ENCODE results near the gene CD101. TPM values are rescaled to one million over a fixed set of nuclear protein-coding genes. Genes with fewer than 3 reads are reported as not detected.

CD101 gene
- total RNA-seq, 1 donor: 11.4 TPM

GRCh38 chr1:116981521-116982037 is 20.0 kb upstream of the CD101 start:
- Histone ChIP-seq H3K4me3 (ENCODE audit: low read length) (no peak overlapping the region), H3K4me1 (ENCODE audit: insufficient read depth, low read length) (peaks cover 2% of the 10 kb centered on the region), H3K27me3 (ENCODE audit: insufficient read depth, low read length) (no peaks in the 10 kb centered on the region), H3K9me3 (ENCODE audit: low read depth, low read length) (no peaks in the 10 kb centered on the region)

DNA sequence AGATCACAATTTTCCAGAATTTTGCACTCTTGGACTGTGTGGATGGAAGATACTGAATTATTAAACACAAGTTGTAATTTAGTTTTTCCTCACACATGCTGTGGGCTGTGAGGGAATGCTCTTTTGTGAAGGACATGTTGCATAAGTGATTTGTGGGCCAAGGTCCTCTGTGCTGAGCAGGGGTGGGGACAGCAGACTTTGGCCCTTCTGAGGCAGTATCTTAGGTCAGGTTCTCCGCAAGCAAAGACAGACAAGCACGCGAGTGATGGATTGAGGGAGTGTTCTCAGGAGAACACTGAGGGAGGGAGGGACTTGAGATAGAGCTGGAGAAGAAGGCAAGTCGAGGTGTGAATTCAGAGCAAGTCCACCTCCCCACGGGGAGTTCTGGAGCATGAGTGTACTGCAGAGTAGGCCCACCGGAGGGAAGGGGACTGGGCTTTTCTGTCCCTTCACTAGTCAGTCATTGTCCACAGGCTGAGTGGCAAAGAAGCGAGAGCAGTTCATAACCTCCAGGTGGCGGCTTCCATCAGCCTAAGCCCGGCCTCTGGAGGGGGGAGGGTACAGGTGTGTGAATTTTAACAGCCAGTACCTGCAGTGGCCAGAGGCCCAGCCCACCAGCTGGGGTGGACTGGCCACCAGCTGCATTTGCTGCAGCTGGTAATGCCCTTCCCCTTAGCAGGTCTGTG is 19.1 kb upstream of the CD101 start:
- peaks cover 9% of the 10 kb centered on the region for H3K4me1 ChIP-seq (ENCODE audit: insufficient read depth, low read length)
- H3K4me3 ChIP-seq (ENCODE audit: low read length): no peak overlapping the region
- H3K9me3 ChIP-seq (ENCODE audit: low read depth, low read length): no peaks in the 10 kb centered on the region
- H3K27me3 ChIP-seq (ENCODE audit: insufficient read depth, low read length): no peaks in the 10 kb centered on the region

DNA sequence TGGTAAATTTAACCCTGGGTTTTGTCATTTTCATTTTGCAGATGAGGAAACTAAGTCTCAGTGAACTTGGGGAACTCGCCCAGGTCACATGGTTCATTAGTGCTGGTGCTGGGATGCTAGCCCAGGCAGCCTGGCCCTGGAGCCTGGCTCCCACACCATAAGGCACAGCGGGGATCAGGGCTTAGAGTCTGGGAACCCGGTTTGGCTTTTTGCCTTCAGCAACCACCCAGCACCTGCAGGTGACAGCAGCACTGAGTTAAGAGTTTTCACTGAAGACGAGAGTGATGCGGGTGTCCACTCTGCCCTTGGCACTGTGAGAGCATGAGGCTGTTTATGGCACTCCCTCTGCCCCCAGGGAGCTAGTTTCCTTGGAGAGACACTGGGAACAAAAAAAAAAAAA is 18.4 kb upstream of the CD101 start:
- no peak overlapping the region for H3K4me3 ChIP-seq (ENCODE audit: low read length)
- H3K4me1 ChIP-seq (ENCODE audit: insufficient read depth, low read length): peaks cover 13% of the 10 kb centered on the region

GRCh38 chr1:116983678-116984077 is 17.9 kb upstream of the CD101 start:
- Histone ChIP-seq H3K4me3 (ENCODE audit: low read length) (no peak overlapping the region), H3K9me3 (ENCODE audit: low read depth, low read length) (no peaks in the 10 kb centered on the region), H3K27me3 (ENCODE audit: insufficient read depth, low read length) (no peaks in the 10 kb centered on the region), H3K4me1 (ENCODE audit: insufficient read depth, low read length) (peaks cover 13% of the 10 kb centered on the region)

More for the DNA sequence above, 18.4 kb upstream of the CD101 start:
- Histone ChIP-seq H3K27me3 (ENCODE audit: insufficient read depth, low read length) (no peaks in the 10 kb centered on the region), H3K9me3 (ENCODE audit: low read depth, low read length) (no peaks in the 10 kb centered on the region)

- no peaks in the 10 kb centered on the region for H3K27me3 ChIP-seq (ENCODE audit: insufficient read depth, low read length)
- H3K4me1 ChIP-seq (ENCODE audit: insufficient read depth, low read length): peaks cover 19% of the 10 kb centered on the region
- no peaks in the 10 kb centered on the region for H3K9me3 ChIP-seq (ENCODE audit: low read depth, low read length)
- no peak overlapping the region for H3K4me3 ChIP-seq (ENCODE audit: low read length)
Measured at GRCh38 chr1:116984406-116985160, 17.0 kb upstream of the CD101 start.

GRCh38 chr1:116986421-116987255 is 14.9 kb upstream of the CD101 start:
- peaks cover 40% of the 10 kb centered on the region for H3K4me1 ChIP-seq (ENCODE audit: insufficient read depth, low read length)
- no peaks in the 10 kb centered on the region for H3K9me3 ChIP-seq (ENCODE audit: low read depth, low read length)
- no peaks in the 10 kb centered on the region for H3K27me3 ChIP-seq (ENCODE audit: insufficient read depth, low read length)
- H3K4me3 ChIP-seq (ENCODE audit: low read length): peak overlapping the region; percentile 1

DNA sequence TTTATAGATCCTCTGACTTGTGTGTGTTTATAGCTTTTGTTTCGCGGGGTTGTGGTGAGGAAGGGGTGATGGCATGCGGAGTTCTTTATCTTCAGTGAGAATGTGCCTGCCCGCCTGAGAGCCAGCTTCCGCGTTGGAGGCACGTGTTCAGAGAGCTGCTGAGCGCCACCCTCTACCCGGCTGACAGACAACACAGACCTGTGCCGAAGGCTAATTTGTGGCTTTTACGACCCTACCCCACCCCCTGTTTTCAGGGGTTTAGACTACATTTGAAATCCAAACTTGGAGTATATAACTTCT is 14.4 kb upstream of the CD101 start:
- Histone ChIP-seq H3K9me3 (ENCODE audit: low read depth, low read length) (no peaks in the 10 kb centered on the region), H3K4me3 (ENCODE audit: low read length) (no peak overlapping the region), H3K27me3 (ENCODE audit: insufficient read depth, low read length) (no peaks in the 10 kb centered on the region), H3K4me1 (ENCODE audit: insufficient read depth, low read length) (peaks cover 45% of the 10 kb centered on the region)

- Histone ChIP-seq H3K4me3 (ENCODE audit: low read length) (no peak overlapping the region), H3K27me3 (ENCODE audit: insufficient read depth, low read length) (no peaks in the 10 kb centered on the region), H3K4me1 (ENCODE audit: insufficient read depth, low read length) (peaks cover 54% of the 10 kb centered on the region), H3K9me3 (ENCODE audit: low read depth, low read length) (no peaks in the 10 kb centered on the region)
Measured at GRCh38 chr1:116988248-116988647, 13.3 kb upstream of the CD101 start.

DNA sequence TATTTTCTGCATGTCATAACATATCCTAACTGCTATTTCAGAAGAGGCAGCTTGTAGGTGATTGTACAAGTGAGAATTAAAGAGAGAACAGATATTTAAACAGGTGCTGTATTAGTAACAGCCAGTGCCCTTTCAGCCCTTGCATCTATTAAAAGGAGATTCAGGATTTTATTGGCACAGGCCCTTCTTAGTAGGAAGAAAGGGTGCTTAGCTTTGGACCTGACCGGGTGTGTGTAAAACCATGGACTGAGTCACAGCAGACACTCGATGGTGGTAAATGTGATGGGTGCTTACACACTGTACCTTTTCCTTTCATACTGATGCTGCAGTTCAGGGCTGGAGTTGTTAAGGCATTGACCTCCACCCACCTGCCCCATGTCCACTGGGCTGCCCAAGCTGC is 12.7 kb upstream of the CD101 start:
- Histone ChIP-seq H3K4me3 (ENCODE audit: low read length) (no peak overlapping the region), H3K27me3 (ENCODE audit: insufficient read depth, low read length) (no peaks in the 10 kb centered on the region), H3K9me3 (ENCODE audit: low read depth, low read length) (no peaks in the 10 kb centered on the region), H3K4me1 (ENCODE audit: insufficient read depth, low read length) (peaks cover 58% of the 10 kb centered on the region)

GRCh38 chr1:116989835-116990234 is 11.7 kb upstream of the CD101 start:
- H3K4me3 ChIP-seq (ENCODE audit: low read length): no peak overlapping the region
- H3K27me3 ChIP-seq (ENCODE audit: insufficient read depth, low read length): no peaks in the 10 kb centered on the region
- H3K4me1 ChIP-seq (ENCODE audit: insufficient read depth, low read length): peaks cover 58% of the 10 kb centered on the region
- no peaks in the 10 kb centered on the region for H3K9me3 ChIP-seq (ENCODE audit: low read depth, low read length)

GRCh38 chr1:116990612-116991151 is 10.9 kb upstream of the CD101 start:
- no peak overlapping the region for H3K4me3 ChIP-seq (ENCODE audit: low read length)
- H3K4me1 ChIP-seq (ENCODE audit: insufficient read depth, low read length): peaks cover 58% of the 10 kb centered on the region
- H3K9me3 ChIP-seq (ENCODE audit: low read depth, low read length): no peaks in the 10 kb centered on the region
- no peaks in the 10 kb centered on the region for H3K27me3 ChIP-seq (ENCODE audit: insufficient read depth, low read length)

DNA sequence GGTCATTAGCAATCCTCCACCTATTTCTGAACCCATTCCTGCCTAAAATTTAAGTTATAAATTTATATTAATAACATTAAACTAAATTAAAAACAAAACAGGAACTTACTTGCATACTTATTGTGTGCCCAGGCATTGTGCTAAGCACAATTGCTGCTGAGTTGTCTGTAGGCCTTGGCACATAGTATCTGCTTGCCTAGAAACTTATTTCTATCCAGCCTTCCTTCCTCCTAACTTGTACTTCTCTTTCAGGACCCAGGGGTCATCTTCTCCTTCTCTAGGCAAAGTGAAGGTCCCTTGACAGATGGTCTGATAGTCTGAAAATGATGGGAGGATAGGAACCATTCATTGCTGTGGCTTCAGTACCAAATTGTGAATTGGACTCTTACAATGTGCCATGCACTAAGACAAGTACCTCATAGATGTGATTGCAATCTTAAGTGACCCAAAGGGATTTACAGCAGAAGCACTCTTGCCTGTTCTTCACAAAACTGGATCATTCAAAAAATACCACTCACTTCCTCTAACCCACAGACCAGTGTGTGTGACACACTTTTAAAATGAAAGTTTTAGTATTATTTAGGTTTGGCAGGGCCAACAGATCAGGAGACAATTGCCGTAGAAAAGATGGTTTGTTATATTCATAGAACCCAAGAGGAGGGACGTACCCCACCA is 10.3 kb upstream of the CD101 start:
- no peaks in the 10 kb centered on the region for H3K27me3 ChIP-seq (ENCODE audit: insufficient read depth, low read length)
- peaks cover 58% of the 10 kb centered on the region for H3K4me1 ChIP-seq (ENCODE audit: insufficient read depth, low read length)
- H3K4me3 ChIP-seq (ENCODE audit: low read length): no peak overlapping the region
- no peaks in the 10 kb centered on the region for H3K9me3 ChIP-seq (ENCODE audit: low read depth, low read length)

- H3K27me3 ChIP-seq (ENCODE audit: insufficient read depth, low read length): no peaks in the 10 kb centered on the region
- no peaks in the 10 kb centered on the region for H3K9me3 ChIP-seq (ENCODE audit: low read depth, low read length)
- H3K4me3 ChIP-seq (ENCODE audit: low read length): no peak overlapping the region
- peaks cover 52% of the 10 kb centered on the region for H3K4me1 ChIP-seq (ENCODE audit: insufficient read depth, low read length)
Measured at GRCh38 chr1:116991918-116992317, 9.6 kb upstream of the CD101 start.

DNA sequence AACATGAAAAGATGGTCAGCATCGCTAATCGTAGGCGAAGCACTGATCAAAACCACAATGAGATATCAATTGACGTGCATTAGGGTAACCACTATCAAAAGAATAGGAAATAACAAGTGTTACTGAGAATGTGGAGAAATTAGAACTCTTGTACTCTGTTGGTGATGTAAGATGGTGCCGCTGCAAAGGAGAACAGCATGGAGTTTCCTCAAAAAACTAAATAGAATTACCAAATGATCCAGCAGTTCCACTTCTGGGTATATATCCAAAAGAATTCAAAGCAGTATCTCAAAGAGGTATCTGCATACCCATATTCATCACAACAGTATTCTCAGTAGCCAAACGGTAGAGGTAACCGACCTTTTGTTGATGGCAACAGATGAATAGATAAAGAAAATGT is 8.3 kb upstream of the CD101 start:
- H3K4me3 ChIP-seq (ENCODE audit: low read length): no peak overlapping the region
- no peaks in the 10 kb centered on the region for H3K27me3 ChIP-seq (ENCODE audit: insufficient read depth, low read length)
- no peaks in the 10 kb centered on the region for H3K9me3 ChIP-seq (ENCODE audit: low read depth, low read length)
- H3K4me1 ChIP-seq (ENCODE audit: insufficient read depth, low read length): peaks cover 45% of the 10 kb centered on the region

All from mononuclear cell (primary cell).